ENCODE results near the gene VAV3. TPM values are rescaled to one million over a fixed set of nuclear protein-coding genes. Genes with fewer than 3 reads are reported as not detected.

The VAV3 gene
- total RNA-seq, 2 experiments from 2014 or later, result 5.5 to 5.6 TPM

DNA sequence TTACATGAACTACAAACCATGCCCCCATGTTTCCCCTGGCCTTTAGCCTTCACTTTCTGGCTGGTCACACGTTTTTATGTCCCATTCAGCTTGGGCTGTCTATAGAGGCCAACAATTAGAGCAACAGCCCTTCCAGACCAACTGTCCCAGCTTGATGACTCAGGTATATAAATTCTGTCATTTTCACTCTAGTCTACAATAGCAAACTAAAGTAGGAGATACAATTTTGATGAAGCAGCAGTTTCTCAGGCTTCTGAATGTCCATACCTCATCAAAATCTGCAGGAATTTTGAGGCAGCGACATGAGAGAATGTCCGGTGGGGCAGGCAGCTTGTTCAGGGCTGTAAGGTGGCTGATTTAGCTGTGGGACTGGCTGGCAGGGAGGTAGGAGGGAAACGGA lies 45.6 kb upstream of the VAV3 start:
- intact Hi-C loops (cut with DNase I, micrococcal nuclease), result no loop called here
- no peaks in the 10 kb centered on the region for H3K27me3 ChIP-seq (ENCODE audit: control insufficient read depth in 1 of 2, insufficient read depth in 2 of 2, low read length in 2 of 2)
- POLR2A ChIA-PET, result no interaction called here
- no peaks in the 10 kb centered on the region for H3K36me3 ChIP-seq (ENCODE audit: insufficient read depth, low read length)
- H3K4me3 Mint-ChIP-seq, result no peak overlapping the region
- CTCF ChIA-PET, result no interaction called here
- TF ChIP-seq, protein P1, sequence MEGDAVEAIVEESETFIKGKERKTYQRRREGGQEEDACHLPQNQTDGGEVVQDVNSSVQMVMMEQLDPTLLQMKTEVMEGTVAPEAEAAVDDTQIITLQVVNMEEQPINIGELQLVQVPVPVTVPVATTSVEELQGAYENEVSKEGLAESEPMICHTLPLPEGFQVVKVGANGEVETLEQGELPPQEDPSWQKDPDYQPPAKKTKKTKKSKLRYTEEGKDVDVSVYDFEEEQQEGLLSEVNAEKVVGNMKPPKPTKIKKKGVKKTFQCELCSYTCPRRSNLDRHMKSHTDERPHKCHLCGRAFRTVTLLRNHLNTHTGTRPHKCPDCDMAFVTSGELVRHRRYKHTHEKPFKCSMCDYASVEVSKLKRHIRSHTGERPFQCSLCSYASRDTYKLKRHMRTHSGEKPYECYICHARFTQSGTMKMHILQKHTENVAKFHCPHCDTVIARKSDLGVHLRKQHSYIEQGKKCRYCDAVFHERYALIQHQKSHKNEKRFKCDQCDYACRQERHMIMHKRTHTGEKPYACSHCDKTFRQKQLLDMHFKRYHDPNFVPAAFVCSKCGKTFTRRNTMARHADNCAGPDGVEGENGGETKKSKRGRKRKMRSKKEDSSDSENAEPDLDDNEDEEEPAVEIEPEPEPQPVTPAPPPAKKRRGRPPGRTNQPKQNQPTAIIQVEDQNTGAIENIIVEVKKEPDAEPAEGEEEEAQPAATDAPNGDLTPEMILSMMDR (IDR thresholded peaks at IDR 0.05), result no peak
- no peak overlapping the region for H3K4me3 ChIP-seq (ENCODE audit: low read length)
- DNase-seq (no peak), ATAC-seq (ENCODE audit: poor library complexity) (no peak)
- H3K36me3 Mint-ChIP-seq (ENCODE audit: low read depth), result no peaks in the 10 kb centered on the region
- no peaks in the 10 kb centered on the region for H3K4me1 ChIP-seq (ENCODE audit: insufficient read depth, low read length)
- no peaks in the 10 kb centered on the region for H3K9me3 ChIP-seq (ENCODE audit: control insufficient read depth in 1 of 2, insufficient read depth in 1 of 2, low read length in 2 of 2)
- no peaks in the 10 kb centered on the region for H3K9me3 Mint-ChIP-seq
- H3K4me1 Mint-ChIP-seq (ENCODE audit: low read depth), result no peaks in the 10 kb centered on the region
- no peaks in the 10 kb centered on the region for H3K27me3 Mint-ChIP-seq
- no peak overlapping the region for H3K27ac Mint-ChIP-seq
- H3K27ac ChIP-seq (ENCODE audit: low read depth in 1 of 2, low read length in 2 of 2), result no peak overlapping the region

DNA sequence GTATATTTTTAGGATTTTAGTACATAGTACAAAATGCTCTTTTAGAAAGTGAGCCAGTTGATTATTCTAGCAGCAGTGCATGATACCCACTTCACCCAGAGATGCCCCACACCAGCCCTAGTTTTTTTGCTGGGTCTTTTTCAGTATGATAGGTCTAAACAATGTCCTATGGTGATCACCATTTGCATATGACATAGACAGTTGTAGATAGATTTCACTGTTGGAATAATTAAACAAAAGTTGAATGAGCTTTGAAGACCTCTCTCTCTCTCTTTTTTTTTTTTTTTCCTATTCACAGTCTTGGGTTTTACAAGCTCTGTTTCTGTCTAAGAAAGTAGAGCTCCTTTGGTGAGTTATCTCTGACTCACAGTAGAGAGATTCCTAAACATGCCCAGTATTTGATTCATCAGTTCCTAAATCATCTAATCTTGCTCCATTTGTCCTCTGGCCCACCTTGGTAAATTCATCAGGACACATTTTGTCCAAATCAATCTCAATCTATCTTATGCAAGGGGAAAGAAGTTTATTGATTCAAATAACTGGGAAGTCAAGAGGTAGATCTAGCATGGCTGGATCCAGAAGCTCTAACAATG lies 44.7 kb upstream of the VAV3 start:
- DNase-seq, result no peak
- Mint-ChIP-seq H3K4me1 (ENCODE audit: low read depth) (no peaks in the 10 kb centered on the region), H3K36me3 (ENCODE audit: low read depth) (no peaks in the 10 kb centered on the region), H3K27ac (no peak overlapping the region), H3K27me3 (no peaks in the 10 kb centered on the region), H3K4me3 (no peak overlapping the region), H3K9me3 (no peaks in the 10 kb centered on the region)
- no peak for ATAC-seq (ENCODE audit: poor library complexity)
- Histone ChIP-seq H3K36me3 (ENCODE audit: insufficient read depth, low read length) (no peaks in the 10 kb centered on the region), H3K27me3 (ENCODE audit: control insufficient read depth in 1 of 2, insufficient read depth in 2 of 2, low read length in 2 of 2) (no peaks in the 10 kb centered on the region), H3K9me3 (ENCODE audit: control insufficient read depth in 1 of 2, insufficient read depth in 1 of 2, low read length in 2 of 2) (no peaks in the 10 kb centered on the region), H3K4me1 (ENCODE audit: insufficient read depth, low read length) (no peaks in the 10 kb centered on the region), H3K4me3 (ENCODE audit: low read length) (no peak overlapping the region), H3K27ac (ENCODE audit: low read depth in 1 of 2, low read length in 2 of 2) (no peak overlapping the region)
- intact Hi-C loops (cut with DNase I, micrococcal nuclease), result no loop called here
- ChIA-PET CTCF (no interaction called here), POLR2A (interaction anchor here (0.5 kb wide), 1 partner anchor 42 kb away, joined by 3 read pairs; no protein-coding TSS in a partner anchor)
- TF ChIP-seq, protein P1 (IDR thresholded peaks at IDR 0.05), result no peak

DNA sequence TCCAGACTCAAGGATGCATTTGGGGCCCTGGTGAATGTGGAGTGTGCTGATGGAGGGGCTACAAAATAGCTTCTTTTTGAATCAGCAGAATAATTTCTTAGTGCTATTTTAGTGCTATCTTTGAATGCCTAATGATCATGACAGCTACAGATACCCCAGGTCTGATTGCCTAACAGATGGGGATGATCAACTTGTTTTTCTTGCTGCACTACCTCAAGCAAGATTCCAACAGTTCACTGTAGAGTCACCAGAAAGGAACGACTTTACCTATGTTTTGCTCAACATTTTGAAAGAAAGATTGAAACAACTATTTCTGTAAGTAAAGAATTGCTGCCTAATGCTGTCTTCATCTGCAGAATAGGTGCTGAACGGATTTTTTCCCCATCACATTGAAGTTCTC lies 42.6 kb upstream of the VAV3 start:
- CTCF ChIA-PET, result no interaction called here

More for the DNA sequence above, 42.6 kb upstream of the VAV3 start:
- TF ChIP-seq, protein P1 (IDR thresholded peaks at IDR 0.05), result no peak
- H3K27me3 ChIP-seq (ENCODE audit: control insufficient read depth in 1 of 2, insufficient read depth in 2 of 2, low read length in 2 of 2), result no peaks in the 10 kb centered on the region
- no peaks in the 10 kb centered on the region for H3K36me3 ChIP-seq (ENCODE audit: insufficient read depth, low read length)
- H3K27ac ChIP-seq (ENCODE audit: low read depth in 1 of 2, low read length in 2 of 2), result no peak overlapping the region
- no peaks in the 10 kb centered on the region for H3K9me3 ChIP-seq (ENCODE audit: control insufficient read depth in 1 of 2, insufficient read depth in 1 of 2, low read length in 2 of 2)
- H3K4me3 ChIP-seq (ENCODE audit: low read length), result no peak overlapping the region
- POLR2A ChIA-PET, result no interaction called here
- intact Hi-C loops (cut with DNase I, micrococcal nuclease), result no loop called here
- H3K9me3 Mint-ChIP-seq, result no peaks in the 10 kb centered on the region
- no peak for ATAC-seq (ENCODE audit: poor library complexity)
- H3K4me1 ChIP-seq (ENCODE audit: insufficient read depth, low read length), result no peaks in the 10 kb centered on the region
- H3K36me3 Mint-ChIP-seq (ENCODE audit: low read depth), result no peaks in the 10 kb centered on the region
- no peak overlapping the region for H3K4me3 Mint-ChIP-seq
- H3K4me1 Mint-ChIP-seq (ENCODE audit: low read depth), result no peaks in the 10 kb centered on the region
- H3K27me3 Mint-ChIP-seq, result no peaks in the 10 kb centered on the region
- DNase-seq, result no peak
- no peak overlapping the region for H3K27ac Mint-ChIP-seq

Measured in CD4-positive, alpha-beta T cell (primary cell).